MM.1S (cell line): ENCODE data around the gene TMEM141.
"Not testable (repeated sequence)": the region's sequence is repeated elsewhere in the genome, so short reads cannot be mapped to it uniquely, and the experiment has no call there.

ENCODE experiments used
- DNase-seq: peaks from one replicate; pipeline ENCODE4 v3.0.0-alpha.2; 2015
- H2AFZ ChIP-seq: fragments of 300-600 bp; sonication (generic); 2 replicates; pipeline ENCODE4 v1.6.0; 2016; ENCODE audit warnings: antibody characterized with exemption, low read length
- H3F3A ChIP-seq: fragments of 300-600 bp; sonication (generic); 2 replicates; pipeline ENCODE4 v1.6.1; 2016; ENCODE audit warnings: mild to moderate bottlenecking, antibody characterized with exemption, low read length, moderate library complexity, mixed read lengths; ENCODE audit not compliant: insufficient read depth
- H3K27ac ChIP-seq: fragments of 300-600 bp; sonication (generic); 2 replicates; pipeline ENCODE4 v1.5.1; 2016; ENCODE audit warnings: mild to moderate bottlenecking, low read length
- H3K27me3 ChIP-seq: fragments of 300-600 bp; sonication (generic); replicated peaks from 2 replicates; pipeline ENCODE4 v1.6.0; 2016; ENCODE audit warnings: low read length; ENCODE audit not compliant: insufficient read depth
- H3K36me3 ChIP-seq: fragments of 300-600 bp; sonication (generic); replicated peaks from 2 replicates; pipeline ENCODE4 v1.6.1; 2016; ENCODE audit warnings: mild to moderate bottlenecking, low read length, mixed read lengths; ENCODE audit not compliant: insufficient read depth
- H3K4me1 ChIP-seq: fragments of 300-600 bp; sonication (generic); 2 replicates; pipeline ENCODE4 v1.6.1; 2016; ENCODE audit warnings: low read length, mixed read lengths
- H3K4me2 ChIP-seq: fragments of 300-600 bp; sonication (generic); 2 replicates; pipeline ENCODE4 v1.6.0; 2016; ENCODE audit warnings: low read depth, low read length
- H3K4me3 ChIP-seq: fragments of 300-600 bp; sonication (generic); 2 replicates; pipeline ENCODE4 v1.5.1; 2016; ENCODE audit warnings: low read length, mixed read lengths
- H3K79me2 ChIP-seq: fragments of 300-600 bp; sonication (generic); 2 replicates; pipeline ENCODE4 v1.6.1; 2016; ENCODE audit warnings: mixed run types, low read length, mixed read lengths
- H3K9ac ChIP-seq: fragments of 300-600 bp; sonication (generic); 2 replicates; pipeline ENCODE4 v1.6.1; 2016; ENCODE audit warnings: low read length, mixed read lengths
- H3K9me2 ChIP-seq: fragments of 300-600 bp; sonication (generic); replicated peaks from 2 replicates; pipeline ENCODE4 v1.6.1; 2016; ENCODE audit warnings: mild to moderate bottlenecking, low read length, mixed read lengths; ENCODE audit not compliant: insufficient read depth
- H3K9me3 ChIP-seq: fragments of 300-600 bp; sonication (generic); replicated peaks from 2 replicates; pipeline ENCODE4 v1.6.1; 2016; ENCODE audit warnings: mild to moderate bottlenecking, low read length, mixed read lengths; ENCODE audit not compliant: insufficient read depth
- H4K20me1 ChIP-seq: fragments of 300-600 bp; sonication (generic); 2 replicates; pipeline ENCODE4 v1.6.1; 2016; ENCODE audit warnings: mild to moderate bottlenecking, low read length, moderate library complexity, mixed read lengths; ENCODE audit not compliant: insufficient read depth
- CTCF ChIP-seq: fragments of 300-600 bp; sonication (generic); IDR thresholded peaks from 2 replicates; pipeline ENCODE4 v1.5.1; 2016; ENCODE audit warnings: antibody characterized with exemption, low read length, mixed read lengths
- EZH2 ChIP-seq: fragments of 300-600 bp; sonication (generic); optimal IDR thresholded peaks from 2 replicates; pipeline ENCODE3; 2017; ENCODE audit warnings: low read depth, mild to moderate bottlenecking, antibody characterized with exemption, low read length, mixed read lengths
- EZH2phosphoT487 ChIP-seq: fragments of 300-600 bp; sonication (generic); IDR thresholded peaks from 2 replicates; pipeline ENCODE4 v1.6.1; 2018; ENCODE audit warnings: antibody characterized with exemption, low read length

TMEM141 gene

GRCh38 chr9:136835932-136836904 lies 45.1 kb downstream of the TMEM141 start:
- no peak overlapping the region for H3K4me3 ChIP-seq
- H3F3A ChIP-seq = peaks cover 1% of the 10 kb centered on the region; the same call in 1 of the 2 replicates
- no peaks in the 10 kb centered on the region for H3K4me1 ChIP-seq

GRCh38 chr9:136837146-136837855 lies 46.2 kb downstream of the TMEM141 start:
- no peaks in the 10 kb centered on the region for H3K36me3 ChIP-seq
- peaks cover 7% of the 10 kb centered on the region; the same call in 1 of the 2 replicates for H3K4me1 ChIP-seq
- H3K27me3 ChIP-seq = no peaks in the 10 kb centered on the region
- H3F3A ChIP-seq = peaks cover 8% of the 10 kb centered on the region
- H3K4me3 ChIP-seq = no peak overlapping the region
- no peak overlapping the region for H3K9ac ChIP-seq
- no peaks in the 10 kb centered on the region for H3K79me2 ChIP-seq
- no peak for DNase-seq
- no peak overlapping the region for H2AFZ ChIP-seq
- H3K9me2 ChIP-seq = no peaks in the 10 kb centered on the region
- no peak overlapping the region for H3K27ac ChIP-seq
- no peak overlapping the region for H3K4me2 ChIP-seq
- H3K9me3 ChIP-seq = no peaks in the 10 kb centered on the region
- no peaks in the 10 kb centered on the region for H4K20me1 ChIP-seq
- TF ChIP-seq EZH2phosphoT487 = no peak
- no peak for TF ChIP-seq CTCF
- TF ChIP-seq EZH2 = no peak

More at GRCh38 chr9:136835932-136836904, 45.1 kb downstream of the TMEM141 start:
- Histone ChIP-seq H3K79me2 (no peaks in the 10 kb centered on the region), H3K9me2 (no peaks in the 10 kb centered on the region), H3K27me3 (no peaks in the 10 kb centered on the region), H3K9me3 (no peaks in the 10 kb centered on the region), H4K20me1 (no peaks in the 10 kb centered on the region), H3K27ac (no peak overlapping the region), H3K9ac (no peak overlapping the region), H3K36me3 (no peaks in the 10 kb centered on the region), H3K4me2 (no peak overlapping the region), H2AFZ (no peak overlapping the region)
- TF ChIP-seq EZH2phosphoT487 (no peak), EZH2 (no peak), CTCF (no peak)
- DNase-seq = no peak

- not testable (repeated sequence) for DNase-seq, H3K4me2 ChIP-seq, H3K79me2 ChIP-seq, H4K20me1 ChIP-seq, H2AFZ ChIP-seq, H3K9ac ChIP-seq, H3K9me3 ChIP-seq, H3K4me3 ChIP-seq, H3K27me3 ChIP-seq, H3K36me3 ChIP-seq, H3K4me1 ChIP-seq, H3F3A ChIP-seq, H3K9me2 ChIP-seq, H3K27ac ChIP-seq
These were observed 46.7 kb downstream of the TMEM141 start for GRCh38 chr9:136837856-136838277.
